COLO668 (cell line): ENCODE data around the gene CCDC12.
"Not testable (repeated sequence)": the region's sequence is repeated elsewhere in the genome, so short reads cannot be mapped to it uniquely, and the experiment has no call there.

ENCODE experiments used
- DNase-seq: peaks from one replicate; lab custom pipeline; 2025; ENCODE audit not compliant: unreplicated experiment; lab: John Stamatoyannopoulos, UW

The CCDC12 gene

GRCh38 chr3:46981932-46982471 is 5.5 kb upstream of the CCDC12 start:
- peak; percentile 52 for DNase-seq

GRCh38 chr3:46979958-46980497 is 3.5 kb upstream of the CCDC12 start:
- peak; percentile 57 for DNase-seq

- DNase-seq = peak; percentile 92
Measured at GRCh38 chr3:46978985-46979944, 2.7 kb upstream of the CCDC12 start, which contains the start of gene NBEAL2. TSS of gene NBEAL2 (plus strand) at chr3:46979666. CDS start at chr3:46979862, 196 bp downstream.

GRCh38 chr3:46978381-46978780 is 1.8 kb upstream of the CCDC12 start:
- no peak for DNase-seq

GRCh38 chr3:46977811-46978195 is 1.3 kb upstream of the CCDC12 start:
- DNase-seq = no peak

GRCh38 chr3:46974421-46975171 is 1.9 kb downstream of the CCDC12 start:
- no peak for DNase-seq

- DNase-seq = no peak
Measured at GRCh38 chr3:46972396-46972795, 4.1 kb downstream of the CCDC12 start.

- no peak for DNase-seq
Measured at GRCh38 chr3:46971742-46972141, 4.8 kb downstream of the CCDC12 start.

GRCh38 chr3:46971151-46971550 is 5.4 kb downstream of the CCDC12 start:
- no peak for DNase-seq

- no peak for DNase-seq
Measured at GRCh38 chr3:46970391-46971091, 6.0 kb downstream of the CCDC12 start.

- DNase-seq = no peak
Measured at GRCh38 chr3:46968783-46969428, 7.6 kb downstream of the CCDC12 start.

- DNase-seq = no peak
Measured at GRCh38 chr3:46966811-46967210, 9.7 kb downstream of the CCDC12 start.

- no peak for DNase-seq
Measured at GRCh38 chr3:46965151-46965550, 11.4 kb downstream of the CCDC12 start.

- not testable (repeated sequence) for DNase-seq
Measured at GRCh38 chr3:46964038-46964590, 12.4 kb downstream of the CCDC12 start.

- DNase-seq = no peak
Measured at GRCh38 chr3:46962990-46963389, 13.6 kb downstream of the CCDC12 start.

- no peak for DNase-seq
Measured at GRCh38 chr3:46962427-46962826, 14.1 kb downstream of the CCDC12 start.

GRCh38 chr3:46960835-46961234 is 15.7 kb downstream of the CCDC12 start:
- no peak for DNase-seq

GRCh38 chr3:46960081-46960701 is 16.4 kb downstream of the CCDC12 start:
- no peak for DNase-seq

- no peak for DNase-seq
Measured at GRCh38 chr3:46959161-46959511, 17.4 kb downstream of the CCDC12 start.
